ENCODE results near the gene ITSN2.
"Not testable (repeated sequence)": the region's sequence is repeated elsewhere in the genome, so short reads cannot be mapped to it uniquely, and the experiment has no call there.

ITSN2 gene

DNA sequence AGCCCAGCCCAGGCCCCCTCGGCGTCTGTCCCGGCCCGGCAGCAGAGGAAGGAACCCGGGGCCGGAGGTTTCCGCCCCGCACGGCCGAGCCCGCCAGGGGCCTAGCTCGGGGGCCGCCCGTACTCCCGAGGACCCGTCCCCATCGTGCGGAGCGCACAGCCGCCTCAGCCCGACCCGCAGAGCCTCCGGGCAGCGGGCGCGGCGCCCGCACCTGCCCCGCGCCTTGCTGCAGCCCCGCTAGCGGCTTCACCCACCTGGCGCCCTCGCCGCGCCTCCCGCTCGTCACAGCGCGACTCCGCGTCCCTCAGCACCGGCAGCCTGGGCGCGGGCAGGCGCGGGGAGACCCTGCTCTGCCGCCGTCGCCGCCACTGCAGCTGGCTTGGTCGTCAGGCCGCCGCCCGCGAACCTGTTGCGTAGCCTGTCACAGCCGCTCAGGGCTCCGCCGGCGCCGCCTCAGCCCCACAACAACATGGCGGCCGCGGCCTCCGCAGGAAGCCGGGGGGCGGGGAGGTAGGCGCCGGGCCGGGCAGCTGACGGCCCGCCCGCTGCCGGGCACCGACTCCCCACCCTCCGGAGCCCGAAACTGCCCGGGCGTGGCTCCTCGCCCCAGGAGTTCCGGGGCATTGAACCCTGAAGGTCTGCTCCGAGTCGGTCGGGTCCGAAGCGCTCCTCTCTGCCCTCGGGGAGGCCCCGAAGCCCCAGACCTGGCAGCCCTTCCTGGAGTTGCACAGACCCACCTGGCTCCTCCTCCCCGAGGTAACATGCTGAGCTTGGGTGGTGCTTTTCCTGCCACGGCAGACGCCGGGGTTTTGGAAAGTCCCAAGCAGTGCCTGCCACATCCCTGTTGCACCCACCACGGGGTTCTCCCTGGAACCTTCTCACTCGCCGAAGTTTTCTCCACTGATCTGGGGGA is at the start of gene ITSN2:
ITSN2 (minus strand) TSS at position 487 of the 913 bp plus-strand sequence. CDS start 32,454 bp downstream, outside the sequence.
- H3K27ac ChIP-seq, result peak within 1 kb of the TSS; percentile 96
- H4K20me1 ChIP-seq, result peaks cover 13% of the 10 kb centered on the region; the same call in 1 of the 2 replicates
- no peak for TF ChIP-seq Cebpa-rat (IDR thresholded peaks at IDR 0.05)
- peaks cover 29% of the 10 kb centered on the region for H3K4me1 ChIP-seq
- H3K4me2 ChIP-seq, result peak within 1 kb of the TSS; percentile 82
- H3K9ac ChIP-seq, result peak within 1 kb of the TSS; percentile 96
- H3K9me3 ChIP-seq, result peaks cover 7% of the 10 kb centered on the region; the same call in 1 of the 2 replicates
- no peaks in the 10 kb centered on the region for H3K36me3 ChIP-seq
- no peaks in the 10 kb centered on the region for H3K27me3 ChIP-seq
- peak within 1 kb of the TSS; percentile 98 for H3K4me3 ChIP-seq

DNA sequence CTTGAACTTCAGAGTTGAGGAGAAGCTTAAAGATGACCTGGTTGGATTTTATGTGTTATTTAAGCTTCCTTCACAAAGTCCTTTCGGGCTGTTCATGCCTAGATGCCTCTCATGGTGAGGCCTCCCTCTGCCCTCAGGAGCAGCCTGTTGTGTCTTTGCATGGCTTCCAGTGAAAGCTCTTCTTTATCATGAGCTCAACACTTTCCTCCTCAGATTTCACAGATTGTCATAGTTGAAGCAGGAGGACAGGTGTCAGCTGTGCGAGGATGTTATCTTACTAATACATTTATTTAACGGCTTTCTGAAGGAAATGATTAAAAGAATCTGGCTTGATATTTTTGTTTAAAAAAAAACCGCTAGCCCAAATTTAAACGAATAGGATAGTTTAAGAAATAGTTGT is 48.8 kb upstream of the ITSN2 start:
- no peaks in the 10 kb centered on the region for H3K27me3 ChIP-seq
- H3K27ac ChIP-seq, result no peak overlapping the region
- H3K9ac ChIP-seq, result no peak overlapping the region
- no peaks in the 10 kb centered on the region for H3K36me3 ChIP-seq
- H3K4me2 ChIP-seq, result no peak overlapping the region
- no peaks in the 10 kb centered on the region for H4K20me1 ChIP-seq
- H3K4me3 ChIP-seq, result no peak overlapping the region
- no peaks in the 10 kb centered on the region for H3K4me1 ChIP-seq
- H3K9me3 ChIP-seq, result no peaks in the 10 kb centered on the region
- no peak for TF ChIP-seq Cebpa-rat (IDR thresholded peaks at IDR 0.05)

GRCh38 chr2:24408704-24409103 is 48.4 kb upstream of the ITSN2 start:
- H3K9me3 ChIP-seq, H3K27ac ChIP-seq, H3K4me1 ChIP-seq, H3K4me3 ChIP-seq, H3K36me3 ChIP-seq, H3K9ac ChIP-seq, H3K4me2 ChIP-seq, H4K20me1 ChIP-seq, H3K27me3 ChIP-seq: not testable (repeated sequence)

GRCh38 chr2:24404491-24404921 is 44.2 kb upstream of the ITSN2 start:
- Histone ChIP-seq H3K27ac (no peak overlapping the region), H3K27me3 (no peaks in the 10 kb centered on the region), H3K4me1 (no peaks in the 10 kb centered on the region), H4K20me1 (no peaks in the 10 kb centered on the region), H3K9me3 (peaks cover 5% of the 10 kb centered on the region; the same call in 1 of the 2 replicates), H3K4me2 (no peak overlapping the region), H3K4me3 (no peak overlapping the region), H3K9ac (no peak overlapping the region), H3K36me3 (no peaks in the 10 kb centered on the region)
- TF ChIP-seq Cebpa-rat (IDR thresholded peaks at IDR 0.05), result no peak

DNA sequence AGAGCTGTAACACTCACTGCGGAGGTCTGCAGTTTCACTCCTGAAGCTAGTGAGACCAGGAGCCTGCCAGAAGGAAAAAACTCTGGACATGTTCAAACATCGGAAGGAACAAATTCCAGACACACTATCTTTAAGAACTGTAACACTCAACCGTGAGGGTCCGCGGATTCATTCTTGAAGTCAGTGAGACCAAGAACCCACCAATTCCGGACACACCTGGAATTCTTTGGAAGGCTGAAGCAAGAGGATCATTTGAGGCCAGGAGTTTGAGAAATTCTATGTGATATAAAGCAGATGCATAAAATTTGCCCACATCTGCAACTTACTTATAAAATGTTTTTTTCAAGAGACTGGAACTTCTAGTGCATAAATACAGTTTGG is 43.5 kb upstream of the ITSN2 start:
- H3K4me2 ChIP-seq, result no peak overlapping the region
- H3K27ac ChIP-seq, result no peak overlapping the region
- H3K9ac ChIP-seq, result no peak overlapping the region
- H3K27me3 ChIP-seq, result no peaks in the 10 kb centered on the region
- H3K9me3 ChIP-seq, result peaks cover 5% of the 10 kb centered on the region; the same call in 1 of the 2 replicates
- H3K4me1 ChIP-seq, result no peaks in the 10 kb centered on the region
- H3K36me3 ChIP-seq, result no peaks in the 10 kb centered on the region
- TF ChIP-seq Cebpa-rat (IDR thresholded peaks at IDR 0.05), result no peak
- no peaks in the 10 kb centered on the region for H4K20me1 ChIP-seq
- H3K4me3 ChIP-seq, result no peak overlapping the region

DNA sequence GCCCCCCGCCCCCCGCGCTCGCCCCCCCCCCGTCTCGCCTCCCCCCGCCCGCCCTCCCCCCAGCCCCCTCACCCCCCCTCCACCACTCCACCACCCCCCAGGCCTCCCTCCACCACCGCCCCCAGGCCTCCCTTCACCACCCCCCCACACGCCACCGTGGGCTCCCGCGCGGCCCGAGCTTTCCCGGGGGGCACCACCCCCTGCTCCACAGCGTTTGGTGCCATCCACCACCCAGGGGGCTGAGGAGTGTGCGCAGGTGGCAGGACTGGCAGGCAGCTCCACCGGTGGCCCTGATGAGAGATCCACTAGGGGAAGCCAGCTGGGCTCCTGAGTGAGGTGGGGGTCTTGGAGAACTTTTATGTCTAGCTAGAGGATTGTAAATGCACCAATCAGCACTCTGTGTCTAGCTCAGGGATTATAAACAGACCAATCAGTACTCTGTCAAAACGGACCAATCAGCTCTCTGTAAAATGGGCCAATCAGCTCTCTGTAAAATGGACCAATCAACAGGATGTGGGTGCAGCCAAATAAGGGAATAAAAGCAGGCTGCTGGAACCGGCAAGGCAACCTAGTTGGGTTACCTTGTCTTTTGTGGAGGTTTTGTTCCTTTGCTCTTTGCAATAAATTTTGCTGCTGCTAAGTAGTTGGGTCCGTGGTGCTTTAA is 43.0 kb upstream of the ITSN2 start:
- no peak for TF ChIP-seq Cebpa-rat (IDR thresholded peaks at IDR 0.05)

GRCh38 chr2:24402242-24403097 is 42.1 kb upstream of the ITSN2 start:
- Histone ChIP-seq H3K27me3 (no peaks in the 10 kb centered on the region), H3K9me3 (peaks cover 5% of the 10 kb centered on the region; the same call in 1 of the 2 replicates), H3K36me3 (no peaks in the 10 kb centered on the region), H3K4me1 (no peaks in the 10 kb centered on the region), H3K4me2 (no peak overlapping the region), H3K4me3 (no peak overlapping the region), H3K27ac (no peak overlapping the region), H4K20me1 (no peaks in the 10 kb centered on the region), H3K9ac (no peak overlapping the region)
- TF ChIP-seq Cebpa-rat (IDR thresholded peaks at IDR 0.05), result no peak

More for the DNA sequence above, 43.0 kb upstream of the ITSN2 start:
- Histone ChIP-seq H3K4me1 (no peaks in the 10 kb centered on the region), H4K20me1 (no peaks in the 10 kb centered on the region), H3K27me3 (no peaks in the 10 kb centered on the region), H3K27ac (no peak overlapping the region), H3K9ac (no peak overlapping the region), H3K9me3 (peaks cover 5% of the 10 kb centered on the region; the same call in 1 of the 2 replicates), H3K4me3 (no peak overlapping the region), H3K36me3 (no peaks in the 10 kb centered on the region), H3K4me2 (no peak overlapping the region)

GRCh38 chr2:24400207-24400907 is 40.0 kb upstream of the ITSN2 start:
- no peak overlapping the region for H3K27ac ChIP-seq

More at GRCh38 chr2:24400207-24400907, 40.0 kb upstream of the ITSN2 start:
- no peak for TF ChIP-seq Cebpa-rat (IDR thresholded peaks at IDR 0.05)
- Histone ChIP-seq H3K4me2 (no peak overlapping the region), H3K9ac (no peak overlapping the region), H3K4me3 (no peak overlapping the region), H3K9me3 (peaks cover 5% of the 10 kb centered on the region; the same call in 1 of the 2 replicates), H3K36me3 (no peaks in the 10 kb centered on the region), H4K20me1 (no peaks in the 10 kb centered on the region), H3K27me3 (no peaks in the 10 kb centered on the region), H3K4me1 (no peaks in the 10 kb centered on the region)
